ENCODE results near the gene PTAFR.

GRCh38 chr1:28163496-28164161 lies 12.9 kb downstream of the PTAFR start:
- no peak for TF ChIP-seq CTCF (IDR thresholded peaks at IDR 0.05; ENCODE audit: borderline replicate concordance, extremely low read depth, low read length, poor library complexity, severe bottlenecking)
- no peak for TF ChIP-seq EZH2 (IDR thresholded peaks at IDR 0.05; ENCODE audit: borderline replicate concordance, low read depth, low read length, severe bottlenecking)

Data from DND-41 (cell line).